Suprapubic skin (tissue), 4 donors: ENCODE results near the gene CPXM2.

Experiments used
- CTCF ChIP-seq, 2 donors: fragments of 200-600 bp in 1 of 2; fragments of 450-650 bp in 1 of 2; sonication (generic) in 1 of 2; IDR thresholded peaks; one replicate each; pipeline ENCODE4 v1.5.1; 2016 to 2019; ENCODE audit warnings: antibody characterized with exemption in 2 of 2, mild to moderate bottlenecking in 1 of 2, moderate library complexity in 1 of 2
- EP300 ChIP-seq: sonication (generic); formaldehyde crosslinking; IDR thresholded peaks from one replicate; pipeline ENCODE4 v1.6.1; 2017; ENCODE audit warnings: antibody characterized with exemption
- POLR2A ChIP-seq, 2 donors: fragments of 450-650 bp; IDR thresholded peaks; one replicate each; pipeline ENCODE4 v1.6.1; 2017; ENCODE audit warnings: antibody characterized with exemption in 2 of 2, mild to moderate bottlenecking in 2 of 2, moderate library complexity in 2 of 2
- POLR2AphosphoS5 ChIP-seq, 3 donors: sonication (generic); formaldehyde crosslinking; IDR thresholded peaks; one replicate each; pipeline ENCODE4 v1.6.1; 2017; ENCODE audit warnings: antibody characterized with exemption in 3 of 3

- TF ChIP-seq POLR2A (IDR thresholded peaks at IDR 0.05), result no peak
- TF ChIP-seq CTCF (IDR thresholded peaks at IDR 0.05), result no peak
- no peak for TF ChIP-seq POLR2AphosphoS5 (IDR thresholded peaks at IDR 0.05)
- TF ChIP-seq EP300, result no peak
Measured at GRCh38 chr10:123891144-123892071, at the start of gene CPXM2.
